GM19324 (cell line): ENCODE data around the gene IL5RA.

Experiments
- ATAC-seq: cut with Tn5 transposase; IDR thresholded peaks from one replicate; pipeline ENCODE4 v1.9.1; 2021; ENCODE audit warnings: mild to moderate bottlenecking, moderate library complexity; ENCODE audit not compliant: unreplicated experiment, low FRiP score

Gene IL5RA

DNA sequence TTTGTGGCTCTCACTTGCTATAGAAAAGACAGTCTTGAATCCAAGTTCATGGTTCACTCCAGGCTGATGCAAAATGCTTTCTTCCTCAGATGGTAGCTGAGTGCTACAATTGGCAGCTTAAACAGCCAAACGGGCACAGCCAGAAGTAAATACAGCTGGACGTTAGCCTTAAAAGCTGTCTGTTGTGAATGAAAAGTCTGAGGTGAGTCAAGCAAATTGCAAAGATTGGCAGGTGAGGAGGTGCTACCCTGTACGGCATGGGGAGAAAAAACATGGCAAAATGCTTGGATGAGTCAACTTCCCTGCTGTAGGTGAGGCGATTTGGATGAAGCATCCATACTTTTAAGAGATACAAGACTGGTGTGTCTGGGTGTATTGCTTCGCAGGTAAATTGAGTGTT is 40.5 kb downstream of the IL5RA start:
- ATAC-seq = no peak

DNA sequence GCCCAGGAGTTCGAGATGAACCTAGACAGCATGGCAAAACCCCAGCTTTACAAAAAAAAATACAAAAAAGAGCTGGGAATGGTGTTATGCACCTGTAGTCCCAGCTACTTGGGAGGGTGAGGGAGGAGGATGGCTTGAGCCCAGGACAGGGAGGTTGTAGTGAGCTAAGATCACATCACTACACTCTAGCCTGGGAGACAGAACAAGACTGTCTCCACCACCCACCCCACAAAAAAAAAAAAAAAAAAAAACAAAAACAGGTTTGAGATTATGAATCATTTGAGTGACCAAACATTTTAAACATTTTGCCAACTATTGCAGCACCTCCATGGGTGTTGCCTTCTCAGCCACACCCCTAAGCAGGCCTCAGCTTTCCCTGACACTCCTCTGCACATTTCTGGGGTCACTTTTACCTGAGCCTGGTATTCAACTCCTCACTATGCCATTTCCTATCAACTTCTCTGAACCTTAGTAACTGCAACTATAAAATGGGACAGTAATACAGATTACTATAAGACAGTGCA is 41.8 kb downstream of the IL5RA start:
- ATAC-seq = no peak

DNA sequence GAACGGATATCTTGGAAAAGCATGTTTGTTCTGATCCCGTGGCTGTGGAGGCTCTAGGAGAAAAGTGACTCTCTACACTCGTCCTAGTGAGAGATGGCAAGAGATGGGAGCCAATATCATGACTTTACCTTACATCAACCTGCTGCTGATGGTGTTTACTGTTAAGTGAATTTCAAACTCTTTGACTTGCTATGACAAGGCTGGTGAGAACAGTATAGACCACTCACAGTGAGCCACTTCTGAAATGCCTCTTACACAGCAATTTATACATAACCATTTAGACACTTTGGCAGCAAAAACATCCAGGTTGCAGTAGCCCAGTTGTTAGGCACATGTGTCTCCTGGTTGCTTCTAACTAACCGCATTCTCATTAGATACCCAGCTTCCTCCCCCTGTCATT is 43.3 kb downstream of the IL5RA start:
- no peak for ATAC-seq

DNA sequence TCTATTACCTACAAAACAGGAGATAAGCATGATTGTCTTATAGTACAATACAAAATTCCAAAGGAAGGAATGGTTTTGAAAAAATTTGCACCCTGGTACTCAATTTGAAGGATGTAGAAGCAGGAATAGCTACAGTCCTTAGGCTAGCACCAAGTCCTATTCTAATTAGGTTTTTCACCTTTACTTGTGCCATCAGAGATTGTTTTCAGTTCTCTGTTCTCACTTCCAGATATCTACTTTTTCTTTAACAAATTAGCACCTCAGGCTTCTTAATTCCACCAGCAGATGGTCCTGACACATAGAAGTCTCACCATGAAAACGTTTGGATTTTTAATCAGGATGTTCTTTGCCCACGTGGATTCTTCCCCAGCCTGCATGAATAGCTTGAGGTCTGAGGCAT is 43.8 kb downstream of the IL5RA start:
- peak; percentile 59 for ATAC-seq

DNA sequence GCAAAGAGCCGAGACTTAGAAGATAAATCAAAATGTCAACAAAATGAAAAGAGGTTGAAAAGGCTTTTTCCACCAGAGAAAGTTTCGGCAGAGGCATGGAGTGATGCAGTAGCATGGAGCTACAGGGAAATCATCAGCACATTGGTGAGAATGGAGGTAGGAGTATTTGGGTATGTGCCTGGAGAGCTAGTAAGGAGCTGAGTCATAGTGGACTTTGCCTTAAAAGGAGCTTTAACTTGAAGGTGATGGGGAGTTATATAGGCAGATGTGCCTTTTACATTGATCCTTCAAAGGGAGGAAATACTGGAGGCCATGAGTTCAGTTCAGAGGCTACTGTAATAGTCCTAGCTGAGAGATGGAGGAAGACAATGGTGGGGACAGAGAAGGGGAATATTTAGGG is 44.3 kb downstream of the IL5RA start:
- no peak for ATAC-seq

DNA sequence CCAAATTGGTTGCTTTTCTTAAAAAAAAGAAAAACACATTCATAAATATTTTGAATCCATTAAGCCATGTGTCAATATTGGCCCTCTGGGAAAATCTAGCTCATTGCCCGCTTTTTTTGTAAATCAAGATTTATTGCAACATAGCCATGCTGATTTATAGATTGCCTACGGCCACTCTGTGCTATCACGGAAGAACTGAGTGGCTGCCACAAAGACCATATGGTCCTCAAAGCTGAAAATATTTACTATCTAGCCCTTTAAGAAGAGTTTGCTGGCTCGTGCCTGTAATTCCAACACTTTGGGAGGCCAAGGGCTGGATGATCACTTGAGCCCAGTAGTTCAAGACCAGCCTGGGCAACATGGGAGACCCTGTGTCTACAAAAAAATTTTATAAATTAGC is 45.9 kb downstream of the IL5RA start:
- no peak for ATAC-seq

DNA sequence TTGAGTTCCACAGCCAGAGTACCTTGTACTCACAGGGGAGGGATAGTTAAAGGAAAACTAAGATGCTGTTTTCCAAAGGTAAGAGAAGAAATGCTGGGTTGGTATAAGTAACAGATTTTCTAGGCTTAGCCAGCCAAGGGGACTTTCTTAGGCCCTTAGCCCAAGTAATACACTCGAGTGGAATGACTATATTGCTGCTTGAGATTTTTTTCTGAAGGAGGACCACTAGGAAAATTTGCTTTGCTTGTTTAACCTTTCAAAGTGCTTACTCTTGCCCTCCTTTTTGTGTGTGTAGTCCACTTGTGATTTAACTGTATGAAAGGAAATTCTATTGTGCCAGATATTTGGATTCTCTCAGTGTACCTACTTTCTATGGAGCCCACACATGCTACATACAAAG is 50.5 kb downstream of the IL5RA start:
- no peak for ATAC-seq

DNA sequence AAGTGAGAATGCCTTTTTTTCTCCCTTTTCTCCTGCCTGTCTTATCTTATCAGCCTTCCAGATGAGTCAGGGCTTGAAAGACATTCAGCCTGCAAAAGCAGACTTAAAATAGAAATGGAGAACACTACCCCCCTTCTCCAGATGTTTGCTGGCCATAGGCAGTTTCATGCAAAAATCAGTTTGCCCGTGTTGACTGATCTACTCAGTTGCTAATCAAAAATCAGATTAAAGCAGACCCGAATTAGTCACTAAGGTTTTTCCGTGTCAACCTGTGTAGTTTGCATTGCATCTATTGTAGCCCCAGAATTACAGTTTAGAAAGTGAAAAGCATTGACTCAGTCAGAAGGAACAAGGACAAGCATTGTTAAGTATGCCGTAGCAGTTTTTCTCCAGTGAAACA is 56.2 kb downstream of the IL5RA start:
- no peak for ATAC-seq

DNA sequence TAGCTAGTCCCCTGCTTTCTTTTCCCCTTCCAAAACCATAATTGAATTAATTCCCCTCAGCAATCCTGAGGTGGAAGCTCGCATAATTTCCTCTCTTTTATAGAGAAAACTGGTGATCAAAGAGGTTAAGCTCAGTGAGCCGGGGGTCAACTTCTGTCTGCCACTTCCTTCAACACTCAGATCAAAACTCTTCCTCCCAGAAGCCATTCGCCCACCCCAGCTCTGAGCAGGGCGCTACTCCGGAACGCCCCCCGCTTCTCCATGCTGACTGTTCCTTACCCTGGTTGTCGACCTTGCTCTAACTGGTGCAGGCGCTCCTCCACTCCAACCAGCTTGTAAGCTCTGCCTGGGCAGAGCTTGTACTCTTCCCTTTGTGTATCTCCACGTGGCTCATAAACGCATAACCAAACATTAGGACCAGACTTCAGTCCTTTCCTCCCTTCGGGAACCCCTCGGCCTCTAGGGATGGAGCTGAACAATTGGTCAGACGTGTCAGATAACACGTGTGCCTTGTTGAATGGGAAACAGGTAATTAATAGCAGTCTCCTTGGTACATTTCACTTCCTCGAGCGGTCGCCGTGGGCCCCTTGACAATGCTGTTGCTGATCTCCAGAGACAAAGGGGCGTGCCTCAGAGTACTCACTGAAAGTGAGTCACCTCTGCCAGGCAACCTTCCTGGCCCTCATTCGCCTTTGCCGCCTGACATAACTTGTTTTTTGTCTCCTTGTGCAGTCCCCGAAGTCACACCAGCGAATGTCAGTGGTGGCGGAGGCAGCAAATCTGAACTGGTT is 71.8 kb downstream of the IL5RA start:
- ATAC-seq = no peak

DNA sequence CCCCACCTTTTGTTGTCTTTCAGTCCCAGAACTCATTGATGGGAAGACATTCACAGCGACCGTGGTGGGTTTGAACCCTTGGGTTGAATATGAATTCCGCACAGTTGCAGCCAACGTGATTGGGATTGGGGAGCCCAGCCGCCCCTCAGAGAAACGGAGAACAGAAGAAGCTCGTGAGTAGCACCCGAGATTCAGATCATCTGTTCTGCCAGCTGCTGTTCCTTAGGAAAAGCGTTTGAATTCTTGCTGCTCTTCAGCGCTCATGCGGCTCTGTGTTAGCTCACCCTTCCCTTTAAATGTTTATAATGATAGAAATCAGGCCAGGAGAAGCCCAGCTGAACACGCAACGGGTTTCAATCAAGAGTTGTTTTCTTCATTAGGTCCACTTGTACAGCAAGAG is 73.0 kb downstream of the IL5RA start:
- ATAC-seq = no peak

DNA sequence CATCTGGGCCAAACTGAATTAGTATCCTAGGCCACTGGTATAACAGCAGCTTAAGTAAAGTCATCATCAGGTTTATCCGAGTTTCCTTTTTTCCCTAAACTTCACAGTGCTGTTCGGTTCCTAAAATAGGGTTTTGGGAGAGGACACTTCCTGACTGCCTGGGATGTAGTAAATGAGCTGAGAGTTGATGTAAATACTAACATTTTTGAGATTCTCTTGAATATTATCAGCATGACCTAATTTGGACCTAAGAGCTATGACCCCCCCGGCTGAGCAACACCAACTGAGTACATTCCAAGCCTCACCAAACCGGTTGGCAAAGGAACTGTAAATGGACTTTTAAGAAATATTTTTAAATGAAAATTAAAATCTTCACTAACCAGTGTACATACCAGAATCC is 78.8 kb downstream of the IL5RA start:
- no peak for ATAC-seq

DNA sequence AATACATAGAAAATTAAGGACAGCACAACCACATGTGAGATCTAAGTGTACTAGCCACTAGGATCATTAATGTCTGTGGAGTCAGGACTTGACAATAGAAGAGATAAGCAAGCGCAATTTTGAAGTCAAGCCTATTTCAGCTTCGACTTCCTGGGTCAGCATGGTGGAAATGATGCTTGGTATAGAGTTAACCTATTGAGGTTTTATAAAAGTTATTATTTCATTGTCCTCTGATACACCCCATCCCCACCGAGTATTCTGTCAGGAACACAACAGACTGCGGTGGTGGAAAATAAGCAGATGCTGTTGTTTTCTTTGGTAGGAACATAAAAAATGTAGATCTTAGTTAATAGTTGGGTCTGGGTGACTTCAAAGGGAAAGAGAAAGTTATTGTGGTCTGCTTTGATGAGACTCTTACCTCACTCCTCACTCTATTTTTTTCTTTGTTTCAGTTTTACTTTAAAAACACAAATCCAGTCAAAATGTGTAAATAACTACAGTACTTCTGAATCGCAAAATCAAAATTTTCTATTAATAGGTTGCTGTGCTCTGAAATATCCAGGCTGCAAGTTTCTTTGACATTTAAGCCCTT is 82.1 kb downstream of the IL5RA start:
- peak; percentile 73 for ATAC-seq

DNA sequence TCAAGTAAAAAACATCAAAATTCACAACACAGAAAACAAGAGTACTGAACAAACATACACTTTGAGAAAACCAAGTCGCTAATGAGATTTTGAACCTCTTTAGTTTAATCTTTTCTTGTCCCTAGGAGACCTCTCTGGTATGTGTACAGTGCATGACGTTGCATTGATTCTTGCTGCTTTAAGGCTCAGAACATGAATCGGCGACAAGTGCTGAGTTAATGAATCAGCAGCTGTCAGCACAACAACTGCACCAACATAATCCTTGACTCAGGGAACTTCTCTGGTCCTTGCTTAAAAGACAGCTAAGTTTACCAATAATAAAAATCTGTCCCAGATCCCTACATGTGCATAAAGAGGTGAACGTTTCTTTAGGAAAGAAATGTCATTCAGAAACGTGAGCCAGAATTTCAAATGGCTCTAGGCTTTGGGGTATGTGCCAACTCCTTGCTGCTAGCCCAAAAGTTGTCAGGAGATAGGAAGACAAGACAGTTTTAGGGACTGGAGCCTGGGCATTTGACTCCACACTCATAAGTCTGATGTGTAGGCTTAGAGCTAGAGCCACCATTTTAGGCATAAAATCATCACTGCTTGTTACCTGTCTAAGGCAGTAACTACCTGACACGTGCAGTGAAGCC is 86.9 kb downstream of the IL5RA start:
- no peak for ATAC-seq

DNA sequence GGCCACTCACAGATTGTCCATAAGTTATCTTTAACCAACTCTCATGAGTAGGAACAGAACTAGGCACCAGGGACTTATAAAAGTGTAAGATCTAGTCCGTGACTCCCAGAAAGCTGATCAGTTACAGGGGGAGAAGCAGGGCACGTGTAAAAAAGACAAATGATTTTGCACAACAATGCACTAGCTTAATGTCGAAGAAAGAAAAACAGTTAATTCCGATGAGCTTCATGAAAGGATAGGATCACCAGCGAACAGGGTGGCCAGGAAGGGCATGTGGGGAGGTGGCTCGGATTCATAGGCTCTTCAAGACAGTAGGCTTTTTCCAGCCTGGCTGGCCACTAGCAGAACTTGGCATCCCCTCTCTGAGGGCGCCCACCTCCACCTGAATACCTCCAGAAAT is 90.0 kb downstream of the IL5RA start:
- ATAC-seq = no peak
